ENCODE results near the gene TUBB8B.
"Not testable (repeated sequence)": the region's sequence is repeated elsewhere in the genome, so short reads cannot be mapped to it uniquely, and the experiment has no call there.

TUBB8B gene

GRCh38 chr18:49176-49665 lies at the start of gene TUBB8B:
Gene TUBB8B (minus strand): TSS chr18:49615. CDS start chr18:49557, 58 bp downstream.
- not testable (repeated sequence) for DNase-seq

GRCh38 chr18:97252-97914 lies 48.0 kb upstream of the TUBB8B start:
- not testable (repeated sequence) for DNase-seq

GRCh38 chr18:96767-97131 lies 47.3 kb upstream of the TUBB8B start:
- not testable (repeated sequence) for DNase-seq

- DNase-seq, result not testable (repeated sequence)
These were observed 46.8 kb upstream of the TUBB8B start for GRCh38 chr18:96101-96766.

- DNase-seq, result not testable (repeated sequence)
These were observed 46.2 kb upstream of the TUBB8B start for GRCh38 chr18:95580-95979.

- DNase-seq, result not testable (repeated sequence)
These were observed 44.5 kb upstream of the TUBB8B start for GRCh38 chr18:93897-94408.

GRCh38 chr18:91561-91960 lies 42.1 kb upstream of the TUBB8B start:
- DNase-seq, result not testable (repeated sequence)

- DNase-seq, result not testable (repeated sequence)
These were observed 41.2 kb upstream of the TUBB8B start for GRCh38 chr18:90396-91193.

- DNase-seq, result not testable (repeated sequence)
These were observed 39.7 kb upstream of the TUBB8B start for GRCh38 chr18:89124-89523.

GRCh38 chr18:84801-85200 lies 35.4 kb upstream of the TUBB8B start:
- not testable (repeated sequence) for DNase-seq

- not testable (repeated sequence) for DNase-seq
These were observed 33.3 kb upstream of the TUBB8B start for GRCh38 chr18:82626-83209.

GRCh38 chr18:80881-81280 lies 31.5 kb upstream of the TUBB8B start:
- not testable (repeated sequence) for DNase-seq

- DNase-seq, result not testable (repeated sequence)
These were observed 30.8 kb upstream of the TUBB8B start for GRCh38 chr18:80202-80601.

GRCh38 chr18:75525-76160 lies 26.2 kb upstream of the TUBB8B start:
- DNase-seq, result not testable (repeated sequence)

- DNase-seq, result not testable (repeated sequence)
These were observed 23.9 kb upstream of the TUBB8B start for GRCh38 chr18:73181-73777.

- not testable (repeated sequence) for DNase-seq
These were observed 18.3 kb upstream of the TUBB8B start for GRCh38 chr18:67701-68100.

- DNase-seq, result not testable (repeated sequence)
These were observed 14.9 kb upstream of the TUBB8B start for GRCh38 chr18:64279-64678.

- DNase-seq, result not testable (repeated sequence)
These were observed 14.2 kb upstream of the TUBB8B start for GRCh38 chr18:63656-64055.

GRCh38 chr18:54388-54787 lies 5.0 kb upstream of the TUBB8B start:
- DNase-seq, result not testable (repeated sequence)

GRCh38 chr18:48696-49095 lies 719 bp downstream of the TUBB8B start:
- not testable (repeated sequence) for DNase-seq

GRCh38 chr18:13177-13576 lies 36.2 kb downstream of the TUBB8B start:
- DNase-seq, result not testable (repeated sequence)

- not testable (repeated sequence) for DNase-seq
These were observed 36.6 kb downstream of the TUBB8B start for GRCh38 chr18:12773-13172.

All from fibroblast of skin of right biceps (primary cell).